SK-N-SH (cell line): ENCODE data around the gene MAPK13.

ENCODE experiments used
- CHD2 ChIP-seq: fragments of 150-350 bp; IDR thresholded peaks from 2 replicates; pipeline ENCODE4 v1.6.1; 2018; ENCODE audit warnings: low read length; ENCODE audit not compliant: partially characterized antibody
- EP300 ChIP-seq, 2 experiments: IDR thresholded peaks; 2 replicates each; pipeline versions ENCODE4 v1.4.0 to v1.6.1; 2012; ENCODE audit warnings: borderline replicate concordance in 1 of 2, low read depth in 1 of 2, low read length in 1 of 2
- JUND ChIP-seq: IDR thresholded peaks from 2 replicates; pipeline ENCODE4 v1.4.0; 2012
- MXI1 ChIP-seq: IDR thresholded peaks from 2 replicates; pipeline ENCODE4 v1.6.1; 2012; ENCODE audit warnings: mild to moderate bottlenecking, low read depth, low read length, improper control_type of control experiment
- POLR2AphosphoS5 ChIP-seq: IDR thresholded peaks from 2 replicates; pipeline ENCODE4 v1.6.1; 2012; ENCODE audit warnings: low read depth, low read length
- REST ChIP-seq: IDR thresholded peaks from 2 replicates; pipeline ENCODE4 v1.6.1; 2012; ENCODE audit warnings: mild to moderate bottlenecking, low read depth, low read length, moderate library complexity
- RFX5 ChIP-seq: IDR thresholded peaks from 2 replicates; pipeline ENCODE4 v1.6.1; 2012; ENCODE audit warnings: mild to moderate bottlenecking, improper control_type of control experiment, low read length
- SIN3A ChIP-seq: IDR thresholded peaks from 2 replicates; pipeline ENCODE4 v1.6.1; 2012; ENCODE audit warnings: low read depth, mild to moderate bottlenecking, low read length, moderate library complexity, borderline replicate concordance
- TF ChIP-seq, protein P1 (sequence below): IDR thresholded peaks from 2 replicates; pipeline ENCODE4 v1.4.0; 2012; ENCODE audit warnings: low read depth
- TF ChIP-seq, protein P2 (sequence below): fragments of 200-600 bp; sonication (generic); IDR thresholded peaks from 2 replicates; pipeline ENCODE4 v1.6.1; 2017; ENCODE audit warnings: antibody characterized with exemption, mild to moderate bottlenecking, moderate library complexity

GRCh38 chr6:36138667-36139066 is 8.4 kb downstream of the MAPK13 start:
- TF ChIP-seq POLR2AphosphoS5 (no peak), MXI1 (no peak), REST (no peak), CHD2 (no peak), SIN3A (no peak), EP300 (IDR thresholded peaks at IDR 0.05; ENCODE audit: borderline replicate concordance in 1 of 2, low read depth in 1 of 2, low read length in 1 of 2) (no peak), JUND (no peak), RFX5 (no peak)
- TF ChIP-seq, protein P1, sequence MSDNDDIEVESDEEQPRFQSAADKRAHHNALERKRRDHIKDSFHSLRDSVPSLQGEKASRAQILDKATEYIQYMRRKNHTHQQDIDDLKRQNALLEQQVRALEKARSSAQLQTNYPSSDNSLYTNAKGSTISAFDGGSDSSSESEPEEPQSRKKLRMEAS = no peak
- TF ChIP-seq, protein P2, sequence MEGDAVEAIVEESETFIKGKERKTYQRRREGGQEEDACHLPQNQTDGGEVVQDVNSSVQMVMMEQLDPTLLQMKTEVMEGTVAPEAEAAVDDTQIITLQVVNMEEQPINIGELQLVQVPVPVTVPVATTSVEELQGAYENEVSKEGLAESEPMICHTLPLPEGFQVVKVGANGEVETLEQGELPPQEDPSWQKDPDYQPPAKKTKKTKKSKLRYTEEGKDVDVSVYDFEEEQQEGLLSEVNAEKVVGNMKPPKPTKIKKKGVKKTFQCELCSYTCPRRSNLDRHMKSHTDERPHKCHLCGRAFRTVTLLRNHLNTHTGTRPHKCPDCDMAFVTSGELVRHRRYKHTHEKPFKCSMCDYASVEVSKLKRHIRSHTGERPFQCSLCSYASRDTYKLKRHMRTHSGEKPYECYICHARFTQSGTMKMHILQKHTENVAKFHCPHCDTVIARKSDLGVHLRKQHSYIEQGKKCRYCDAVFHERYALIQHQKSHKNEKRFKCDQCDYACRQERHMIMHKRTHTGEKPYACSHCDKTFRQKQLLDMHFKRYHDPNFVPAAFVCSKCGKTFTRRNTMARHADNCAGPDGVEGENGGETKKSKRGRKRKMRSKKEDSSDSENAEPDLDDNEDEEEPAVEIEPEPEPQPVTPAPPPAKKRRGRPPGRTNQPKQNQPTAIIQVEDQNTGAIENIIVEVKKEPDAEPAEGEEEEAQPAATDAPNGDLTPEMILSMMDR = no peak
